SJSA1 (cell line): ENCODE data around the gene SKAP2. TPM values are rescaled to one million over a fixed set of nuclear protein-coding genes. Genes with fewer than 3 reads are reported as not detected.

Experiments
- DNase-seq, 2 experiments: peaks; one replicate each; pipeline ENCODE4 v3.0.0-alpha.2; 2015 to 2020; ENCODE audit warnings: low spot score in 2 of 2, low read depth in 1 of 2
- H3K27ac ChIP-seq: fragments of 250-450 bp; sonication (Bioruptor Pico); 2 replicates; pipeline ENCODE4 v1.5.1; 2020; ENCODE audit warnings: mild to moderate bottlenecking, moderate library complexity
- H3K27me3 ChIP-seq: fragments of 250-450 bp; sonication (Bioruptor Pico); replicated peaks from 2 replicates; pipeline ENCODE4 v1.5.1; 2020; ENCODE audit warnings: mild to moderate bottlenecking, moderate library complexity
- H3K36me3 ChIP-seq: fragments of 250-450 bp; sonication (Bioruptor Pico); 2 replicates; pipeline ENCODE4 v1.5.1; 2020; ENCODE audit warnings: mild to moderate bottlenecking
- H3K4me1 ChIP-seq: fragments of 250-450 bp; sonication (Bioruptor Pico); replicated peaks from 2 replicates; pipeline ENCODE4 v1.6.1; 2021; ENCODE audit warnings: mild to moderate bottlenecking
- H3K4me3 ChIP-seq: fragments of 250-450 bp; sonication (Bioruptor Pico); 2 replicates; pipeline ENCODE4 v1.5.1; 2020; ENCODE audit warnings: mild to moderate bottlenecking
- H3K9me3 ChIP-seq: fragments of 250-450 bp; sonication (Bioruptor Pico); replicated peaks from 2 replicates; pipeline ENCODE4 v1.5.1; 2020; ENCODE audit warnings: mild to moderate bottlenecking
- total RNA-seq: library from RNA; depleted of rRNA; stranded (reverse); fragments of >200 nt; shearing (Covaris generic); gene quantifications from 2 replicates; pipeline ENCODE4 v1.2.3, GENCODE V29; 2014; rRNA removed

Gene SKAP2, protein sequence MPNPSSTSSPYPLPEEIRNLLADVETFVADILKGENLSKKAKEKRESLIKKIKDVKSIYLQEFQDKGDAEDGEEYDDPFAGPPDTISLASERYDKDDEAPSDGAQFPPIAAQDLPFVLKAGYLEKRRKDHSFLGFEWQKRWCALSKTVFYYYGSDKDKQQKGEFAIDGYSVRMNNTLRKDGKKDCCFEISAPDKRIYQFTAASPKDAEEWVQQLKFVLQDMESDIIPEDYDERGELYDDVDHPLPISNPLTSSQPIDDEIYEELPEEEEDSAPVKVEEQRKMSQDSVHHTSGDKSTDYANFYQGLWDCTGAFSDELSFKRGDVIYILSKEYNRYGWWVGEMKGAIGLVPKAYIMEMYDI
- total RNA-seq = 8.8 and 16.4 TPM in 2 replicates

DNA sequence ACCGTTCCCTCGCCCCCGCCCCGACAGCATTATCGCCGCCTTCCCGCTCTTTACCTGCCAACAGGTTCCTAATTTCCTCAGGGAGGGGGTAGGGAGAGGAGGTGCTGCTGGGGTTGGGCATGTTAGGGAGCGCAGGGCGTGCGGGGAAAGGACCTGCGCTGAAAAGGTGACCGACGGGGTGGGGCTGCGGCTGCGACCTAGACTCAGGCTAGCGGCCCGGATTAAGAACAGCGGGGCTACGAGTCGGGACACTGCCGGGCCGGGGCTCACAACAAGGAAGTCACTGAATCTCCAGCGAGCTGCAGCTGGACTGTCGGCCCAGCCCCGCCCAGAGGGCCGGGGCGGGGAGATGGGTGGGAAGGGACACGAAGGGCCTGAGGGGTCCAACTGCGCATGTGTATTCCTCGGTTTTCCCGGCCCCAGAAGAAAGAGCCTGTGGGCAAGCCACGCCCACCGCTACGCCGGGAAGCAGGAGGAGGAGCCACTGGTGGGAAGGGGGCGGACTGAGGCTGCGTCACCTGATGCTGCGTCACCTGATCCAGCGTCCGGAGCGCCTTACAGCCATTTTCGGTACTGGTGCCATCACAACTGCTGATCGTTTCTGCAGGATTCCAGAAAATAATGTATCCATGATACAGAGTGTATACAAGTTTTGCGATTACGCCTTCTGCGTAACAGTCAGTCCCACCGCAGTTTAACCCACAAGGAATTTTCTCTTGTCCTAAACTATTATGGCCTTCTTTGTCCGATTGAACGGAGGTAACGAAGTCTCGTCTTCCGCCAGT, at the start of gene SKAP2:
SKAP2 (minus strand) TSS at position 282 of the 785 bp plus-strand sequence; CDS start at position 121, 161 bp downstream.
- H3K4me1 ChIP-seq = peaks cover 16% of the 10 kb centered on the region
- no peaks in the 10 kb centered on the region for H3K36me3 ChIP-seq
- peaks cover 2% of the 10 kb centered on the region; the same call in 1 of the 2 replicates for H3K27me3 ChIP-seq
- H3K4me3 ChIP-seq = peak within 1 kb of the TSS; percentile 56
- peak; percentile 99 for DNase-seq
- peak within 1 kb of the TSS; percentile 58 for H3K27ac ChIP-seq
- no peaks in the 10 kb centered on the region for H3K9me3 ChIP-seq

DNA sequence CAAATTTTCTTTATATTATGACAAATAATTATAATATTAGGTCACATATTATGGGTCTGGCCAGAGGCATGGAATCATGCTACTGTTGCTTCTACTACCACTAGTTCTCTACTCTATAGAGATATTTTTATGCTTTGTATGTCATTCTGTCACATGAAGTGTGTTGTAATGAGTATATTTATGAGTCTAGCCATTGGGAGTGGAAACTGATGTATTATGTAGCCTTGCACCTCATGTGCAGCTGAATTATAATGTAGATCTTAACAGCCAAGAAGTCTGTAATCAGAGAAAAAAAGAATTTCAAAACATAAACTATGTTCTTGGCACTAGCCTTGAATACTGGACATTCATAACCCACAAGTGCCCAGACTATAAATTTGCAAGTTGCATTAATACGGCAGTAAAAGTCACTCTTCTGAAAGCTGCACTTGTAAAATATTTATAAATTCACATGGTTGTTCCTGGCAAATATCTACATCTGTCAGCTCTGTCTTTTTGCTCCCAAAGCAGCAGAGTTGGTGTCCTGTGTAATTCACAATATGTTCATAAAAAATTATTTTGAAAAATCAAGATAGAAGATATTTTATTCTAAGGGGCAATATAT, 48.6 kb upstream of the SKAP2 start:
- Histone ChIP-seq H3K9me3 (no peaks in the 10 kb centered on the region), H3K27ac (no peak overlapping the region), H3K4me1 (peaks cover 10% of the 10 kb centered on the region), H3K27me3 (no peaks in the 10 kb centered on the region), H3K36me3 (no peaks in the 10 kb centered on the region), H3K4me3 (no peak overlapping the region)
- no peak for DNase-seq

DNA sequence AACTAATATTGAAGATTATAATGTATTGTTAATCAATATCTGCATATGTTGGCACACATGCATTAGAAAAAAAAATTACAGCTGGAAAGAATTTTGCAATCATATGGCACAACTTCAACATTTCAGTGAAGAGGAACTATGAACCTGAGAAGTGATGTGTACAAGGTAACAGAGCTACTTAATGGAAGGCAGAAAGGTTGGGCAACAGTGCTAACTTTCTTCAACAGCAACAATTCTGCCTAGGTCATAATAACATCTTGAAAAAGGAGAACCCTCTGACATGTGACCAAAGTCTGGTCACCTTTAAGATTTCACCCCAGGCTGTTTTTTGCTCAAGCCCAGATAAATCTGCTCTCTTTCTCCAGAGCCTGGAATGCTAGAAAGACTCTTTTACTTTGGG, 47.9 kb upstream of the SKAP2 start:
- no peak for DNase-seq
- no peak overlapping the region for H3K4me3 ChIP-seq
- H3K27ac ChIP-seq = no peak overlapping the region
- H3K4me1 ChIP-seq = peaks cover 10% of the 10 kb centered on the region
- no peaks in the 10 kb centered on the region for H3K36me3 ChIP-seq
- H3K9me3 ChIP-seq = no peaks in the 10 kb centered on the region
- H3K27me3 ChIP-seq = no peaks in the 10 kb centered on the region

DNA sequence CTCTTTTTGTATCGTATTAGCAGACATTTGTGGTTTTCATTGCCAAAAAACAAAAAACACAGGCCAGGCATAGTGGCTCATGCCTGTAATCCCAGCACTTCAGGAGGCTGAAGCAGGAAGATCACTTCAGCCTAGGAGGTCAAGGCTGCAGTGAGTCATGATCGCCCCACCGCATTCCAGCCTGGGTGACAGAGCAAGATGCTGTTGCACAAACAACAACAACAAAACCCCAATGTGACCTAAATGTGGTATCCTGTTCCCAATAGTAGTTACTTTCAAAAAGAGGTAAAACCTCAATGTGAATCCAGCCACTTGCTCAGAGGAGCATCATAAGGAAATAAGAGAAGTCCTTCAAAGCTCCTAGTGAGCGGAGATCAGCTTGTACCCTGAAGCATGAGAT, 45.8 kb upstream of the SKAP2 start:
- Histone ChIP-seq H3K27ac (no peak overlapping the region), H3K9me3 (no peaks in the 10 kb centered on the region)

DNA sequence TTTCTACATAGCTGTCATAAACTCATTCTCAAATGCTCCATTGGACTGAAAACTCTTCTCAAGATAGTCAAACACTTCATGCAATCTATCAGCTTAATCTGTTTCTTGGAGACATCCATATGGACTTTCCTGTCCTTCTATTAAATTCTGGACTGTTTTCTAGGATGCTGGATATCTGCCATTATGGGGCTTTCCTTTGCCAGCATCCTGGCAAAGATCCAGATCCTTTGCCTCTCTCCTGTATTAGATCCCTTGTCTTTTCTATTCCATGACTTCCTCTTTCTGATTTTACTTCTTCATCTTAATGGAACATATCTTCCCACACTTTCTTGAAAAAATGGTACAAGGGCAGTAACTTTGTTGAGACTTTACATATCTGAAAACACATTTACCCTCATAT, 35.9 kb upstream of the SKAP2 start:
- H3K27ac ChIP-seq = no peak overlapping the region
- no peaks in the 10 kb centered on the region for H3K36me3 ChIP-seq
- H3K4me1 ChIP-seq = no peaks in the 10 kb centered on the region
- H3K27me3 ChIP-seq = no peaks in the 10 kb centered on the region
- no peaks in the 10 kb centered on the region for H3K9me3 ChIP-seq
- DNase-seq = no peak
- no peak overlapping the region for H3K4me3 ChIP-seq

More for the DNA sequence above, 45.8 kb upstream of the SKAP2 start:
- Histone ChIP-seq H3K36me3 (no peaks in the 10 kb centered on the region), H3K27me3 (no peaks in the 10 kb centered on the region), H3K4me1 (peaks cover 10% of the 10 kb centered on the region), H3K4me3 (no peak overlapping the region)
- peak; percentile 37 to 64 for DNase-seq

DNA sequence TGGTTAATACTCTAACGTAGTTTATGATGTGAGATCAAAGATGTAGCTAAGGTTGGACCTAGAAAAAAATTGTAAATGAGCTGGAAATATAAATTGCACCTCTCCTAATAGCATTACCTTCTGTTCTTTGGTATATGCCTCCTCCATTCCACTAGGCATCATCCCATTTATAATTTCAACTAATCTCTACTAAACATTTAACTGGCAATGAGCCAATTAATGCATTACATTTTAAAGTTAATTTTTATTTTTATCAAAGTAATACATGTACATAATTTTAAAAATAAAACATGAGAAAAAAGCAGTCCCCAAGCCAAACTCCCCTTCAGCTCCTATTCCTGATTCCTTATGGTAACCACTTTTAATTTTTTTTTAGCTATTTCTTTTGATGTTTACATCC, 35.1 kb upstream of the SKAP2 start:
- H3K4me1 ChIP-seq = no peaks in the 10 kb centered on the region
- H3K27me3 ChIP-seq = no peaks in the 10 kb centered on the region
- no peak overlapping the region for H3K4me3 ChIP-seq
- no peaks in the 10 kb centered on the region for H3K9me3 ChIP-seq
- no peaks in the 10 kb centered on the region for H3K36me3 ChIP-seq
- no peak overlapping the region for H3K27ac ChIP-seq
- no peak for DNase-seq

DNA sequence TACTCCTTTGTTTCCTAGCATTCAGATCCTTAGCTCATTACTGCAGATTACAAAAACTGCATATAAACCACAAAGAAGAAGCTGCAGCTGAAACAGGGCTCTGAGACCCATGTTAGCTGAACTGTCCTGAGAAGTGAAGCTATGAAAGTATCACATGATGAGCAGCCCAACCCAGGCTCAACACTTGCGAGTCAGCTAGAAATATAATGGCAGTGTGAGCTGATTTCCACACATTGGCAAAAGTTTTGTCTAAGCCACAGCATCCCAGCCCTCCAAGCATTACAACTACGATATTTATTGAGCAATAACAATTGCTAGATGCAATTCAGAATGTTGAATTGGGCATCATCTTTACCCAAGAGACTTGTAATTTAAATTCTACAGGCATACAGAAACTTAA, 34.5 kb upstream of the SKAP2 start:
- Histone ChIP-seq H3K4me1 (no peaks in the 10 kb centered on the region), H3K9me3 (no peaks in the 10 kb centered on the region), H3K27ac (no peak overlapping the region), H3K4me3 (no peak overlapping the region), H3K27me3 (no peaks in the 10 kb centered on the region), H3K36me3 (no peaks in the 10 kb centered on the region)
- no peak for DNase-seq

DNA sequence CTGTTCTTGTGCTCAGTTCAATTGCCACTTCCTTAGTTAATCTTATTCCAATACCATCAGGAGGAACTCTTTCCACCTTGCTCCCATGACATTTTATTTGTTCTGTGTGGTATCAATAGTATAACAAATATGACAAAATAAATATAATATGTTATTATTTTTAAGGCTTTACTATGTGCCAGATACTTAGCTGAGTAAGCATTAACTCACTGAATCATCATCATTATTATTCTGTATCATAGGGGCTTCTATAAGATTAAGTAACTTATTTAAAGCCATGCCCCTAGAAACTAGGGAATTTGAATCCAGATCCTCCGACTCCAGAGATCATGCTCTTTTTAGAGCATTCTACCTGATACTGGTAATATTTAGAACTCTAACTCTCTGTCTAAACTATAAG, 33.5 kb upstream of the SKAP2 start:
- no peaks in the 10 kb centered on the region for H3K36me3 ChIP-seq
- no peaks in the 10 kb centered on the region for H3K4me1 ChIP-seq
- H3K27ac ChIP-seq = no peak overlapping the region
- H3K9me3 ChIP-seq = no peaks in the 10 kb centered on the region
- H3K4me3 ChIP-seq = no peak overlapping the region
- DNase-seq = no peak
- no peaks in the 10 kb centered on the region for H3K27me3 ChIP-seq

DNA sequence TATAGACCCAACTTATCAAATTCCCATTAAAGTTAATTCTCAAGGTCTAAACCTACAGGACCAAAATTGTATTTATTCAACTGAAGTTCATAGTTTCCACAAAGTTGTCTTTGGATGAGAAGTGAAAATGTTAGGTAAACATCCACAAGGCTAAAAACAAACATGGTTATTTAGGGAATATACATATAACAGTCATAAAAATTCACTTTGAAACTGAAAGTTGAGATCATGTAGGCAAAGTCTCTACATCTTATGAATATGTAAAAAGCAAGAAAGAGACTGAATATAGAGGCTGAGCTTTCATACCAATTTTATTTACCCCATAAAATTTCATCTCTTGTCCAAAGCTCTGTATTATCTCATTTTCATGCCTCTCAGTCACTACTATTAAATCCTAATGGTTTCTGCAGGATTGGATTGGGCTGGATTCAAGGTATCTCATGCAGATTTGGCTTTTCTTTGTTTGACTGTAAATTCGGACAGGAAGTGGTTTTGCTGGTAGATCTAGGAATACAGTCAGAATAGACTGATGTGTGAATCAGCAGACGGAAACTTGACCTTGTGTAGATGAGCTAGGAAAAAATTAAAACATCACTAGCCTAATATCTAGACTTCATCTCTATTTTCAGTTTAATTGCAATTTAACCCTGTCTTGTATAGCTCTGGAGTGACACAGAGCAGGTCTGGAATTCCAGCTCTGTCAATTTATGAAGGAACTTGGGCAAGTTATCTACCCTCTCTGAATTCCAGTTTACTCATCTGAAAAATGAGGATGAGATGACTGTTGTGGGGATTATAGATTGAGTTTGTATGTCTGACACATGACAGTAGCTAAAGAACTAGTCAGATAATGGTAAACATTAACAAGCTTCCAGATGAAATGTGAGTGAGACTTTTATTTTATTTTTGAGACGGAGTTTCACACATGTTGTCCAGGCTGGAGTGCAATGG, 27.3 kb upstream of the SKAP2 start:
- H3K9me3 ChIP-seq = no peaks in the 10 kb centered on the region
- no peaks in the 10 kb centered on the region for H3K27me3 ChIP-seq
- no peak for DNase-seq
- H3K4me1 ChIP-seq = peaks cover 6% of the 10 kb centered on the region
- H3K27ac ChIP-seq = no peak overlapping the region
- H3K36me3 ChIP-seq = no peaks in the 10 kb centered on the region
- H3K4me3 ChIP-seq = no peak overlapping the region

DNA sequence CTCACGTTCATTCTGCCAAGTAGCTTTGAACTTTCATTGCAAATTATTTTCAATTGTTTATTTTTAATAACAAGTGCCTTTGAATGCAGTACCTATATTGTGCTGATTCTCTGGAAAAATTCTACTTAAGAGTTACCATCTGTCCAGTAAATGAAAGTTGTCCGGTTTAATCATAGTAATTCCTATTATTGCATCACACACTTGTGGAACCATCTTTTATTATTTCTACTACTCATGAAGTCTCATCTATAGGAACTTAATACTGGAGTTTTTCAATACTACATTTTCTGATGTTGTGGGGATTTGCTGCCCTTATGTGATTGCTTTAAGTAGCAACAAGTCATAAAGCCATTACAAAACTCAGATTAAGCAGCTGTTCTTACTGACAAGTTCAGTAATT, 16.5 kb upstream of the SKAP2 start:
- H3K36me3 ChIP-seq = no peaks in the 10 kb centered on the region
- no peak for DNase-seq
- H3K27ac ChIP-seq = no peak overlapping the region
- H3K4me1 ChIP-seq = no peaks in the 10 kb centered on the region
- H3K9me3 ChIP-seq = 0 out of 2 replicates have a peak, but pooled peaks cover 3% of the 10 kb centered on the region
- no peak overlapping the region for H3K4me3 ChIP-seq
- no peaks in the 10 kb centered on the region; the same call in 1 of the 2 replicates for H3K27me3 ChIP-seq

DNA sequence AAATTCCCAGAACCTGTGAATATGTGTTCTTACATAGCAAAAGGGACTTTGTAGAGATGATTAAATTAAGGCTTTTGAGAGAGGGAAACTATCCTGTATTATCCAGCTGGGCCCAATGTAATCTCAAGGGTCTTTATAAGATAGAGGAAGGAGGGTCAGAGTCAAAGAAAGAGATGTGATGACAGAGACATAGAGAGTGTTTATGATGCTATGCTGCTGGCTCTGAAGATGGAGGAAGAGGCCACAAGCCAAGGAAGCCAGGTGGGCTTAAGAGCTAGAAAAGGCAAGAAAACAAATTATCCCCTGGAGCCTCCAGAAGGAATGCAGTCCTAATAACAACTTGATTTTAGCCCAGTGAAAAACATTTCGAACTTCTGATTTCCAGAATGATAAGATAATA, 15.3 kb upstream of the SKAP2 start:
- H3K4me3 ChIP-seq = no peak overlapping the region

DNA sequence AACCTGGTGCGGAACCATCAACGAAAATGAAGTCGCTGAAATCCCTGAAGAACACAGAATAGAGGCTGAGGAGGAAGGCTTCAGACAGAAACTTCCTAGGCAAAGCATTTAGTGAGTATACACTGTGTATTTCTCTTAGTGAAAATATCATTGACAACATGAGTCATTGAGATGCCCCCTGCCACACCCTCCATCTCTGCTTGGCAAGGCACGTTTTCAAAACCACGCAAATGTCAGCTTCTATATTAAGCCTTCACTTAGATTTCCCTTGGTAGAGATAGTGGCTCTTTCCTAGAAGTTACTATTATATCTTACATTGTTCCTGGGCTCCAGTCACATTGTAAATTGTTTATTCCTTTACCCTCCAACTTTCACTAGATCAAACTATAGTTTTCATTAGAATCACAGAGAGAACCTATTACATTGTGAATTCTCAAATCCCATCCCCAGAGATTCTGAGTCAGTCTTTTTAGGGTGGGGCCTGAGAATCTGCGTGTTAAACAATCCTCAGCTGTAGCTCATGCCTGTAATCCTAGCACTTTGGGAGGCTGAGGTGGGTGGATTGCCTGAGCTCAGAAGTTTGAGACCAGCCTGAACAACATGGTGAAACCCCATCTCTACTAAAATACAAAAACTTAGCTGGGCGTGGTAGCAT, 4.6 kb upstream of the SKAP2 start:
- Histone ChIP-seq H3K36me3 (no peaks in the 10 kb centered on the region), H3K9me3 (no peaks in the 10 kb centered on the region), H3K4me3 (no peak overlapping the region), H3K27me3 (no peaks in the 10 kb centered on the region), H3K4me1 (peaks cover 13% of the 10 kb centered on the region), H3K27ac (no peak overlapping the region)
- peak in 1 of 2 experiments; percentile 7 for DNase-seq

More for the DNA sequence above, 15.3 kb upstream of the SKAP2 start:
- no peaks in the 10 kb centered on the region for H3K36me3 ChIP-seq
- no peak overlapping the region for H3K27ac ChIP-seq
- DNase-seq = no peak
- no peaks in the 10 kb centered on the region for H3K9me3 ChIP-seq
- no peaks in the 10 kb centered on the region; the same call in 1 of the 2 replicates for H3K27me3 ChIP-seq
- H3K4me1 ChIP-seq = no peaks in the 10 kb centered on the region

DNA sequence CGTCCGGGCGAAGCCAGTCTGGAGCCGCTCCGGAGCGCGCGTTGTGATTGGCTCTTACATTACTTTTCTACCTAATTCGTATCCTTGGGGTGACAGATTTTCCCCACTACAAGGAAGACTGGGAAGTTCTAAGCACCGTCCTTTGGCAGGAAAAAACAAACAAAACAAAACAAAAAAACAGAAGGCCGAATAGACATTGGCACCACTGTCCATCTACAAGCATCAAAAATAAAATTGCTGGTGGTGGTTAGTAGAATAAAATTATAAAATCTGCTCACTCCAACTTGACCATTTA, 651 bp upstream of the SKAP2 start:
- peak in 1 of 2 experiments; percentile 52 for DNase-seq
- H3K27ac ChIP-seq = peak overlapping the region; percentile 58
- H3K36me3 ChIP-seq = no peaks in the 10 kb centered on the region
- H3K4me3 ChIP-seq = peak overlapping the region; percentile 56
- H3K27me3 ChIP-seq = peaks cover 2% of the 10 kb centered on the region; the same call in 1 of the 2 replicates
- peaks cover 16% of the 10 kb centered on the region for H3K4me1 ChIP-seq
- H3K9me3 ChIP-seq = no peaks in the 10 kb centered on the region
